Astrocyte of the cerebellum (primary cell): ENCODE measurements around the gene ADD1.

Source experiments
- DNase-seq: peaks from one replicate; pipeline ENCODE4 v3.0.0-alpha.2; 2011; ENCODE audit warnings: low read depth
- H3K4me3 ChIP-seq: 2 replicates; pipeline ENCODE4 v1.5.1; 2011; ENCODE audit warnings: mild to moderate bottlenecking, low read depth, low read length, moderate library complexity
- in situ Hi-C: cut with HindIII; loops from 2 replicates; pipeline ENCODE4 v1.10.0; 2017; ENCODE audit warnings: low sequenced_read_pairs
- TF ChIP-seq, protein P1 (sequence below): IDR thresholded peaks from 2 replicates; pipeline ENCODE4 v1.5.1; 2012; ENCODE audit warnings: low read length, low read depth, moderate library complexity, mild to moderate bottlenecking; ENCODE audit errors: missing control alignments

Gene ADD1

DNA sequence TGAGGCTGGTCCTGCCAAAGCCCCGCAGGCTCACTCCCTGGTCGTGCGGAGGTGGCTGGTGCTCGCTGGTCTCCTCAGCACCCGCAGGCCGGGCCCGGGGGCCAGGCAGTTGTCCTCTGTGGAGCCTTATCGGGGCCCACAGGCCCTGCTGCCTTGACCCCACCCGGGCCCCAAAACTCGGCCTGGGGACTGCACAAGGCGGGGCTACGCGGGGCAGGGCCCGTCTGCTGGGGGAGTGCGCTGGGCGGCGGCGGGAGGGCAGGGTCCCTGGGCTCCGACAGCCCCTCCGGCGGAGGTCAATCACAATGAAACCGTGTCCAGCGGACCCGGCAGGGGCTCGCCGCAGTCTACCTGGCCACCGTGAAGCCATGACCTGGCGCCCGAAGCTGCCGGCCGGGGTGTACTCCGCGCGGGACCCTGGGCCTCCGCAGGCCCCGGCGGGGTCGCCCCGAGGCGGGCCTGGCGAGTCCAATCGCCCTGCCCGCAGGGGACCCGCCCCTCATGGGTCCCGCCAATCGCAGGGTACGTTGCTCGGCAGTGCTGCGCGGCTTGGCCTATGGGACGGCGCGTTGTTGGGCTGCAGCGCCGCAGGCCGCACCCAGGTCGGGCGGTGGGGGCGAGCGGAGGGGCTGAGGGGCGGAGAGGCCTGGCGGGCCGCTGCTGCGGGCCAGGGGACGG is at the start of gene ADD1:
ADD1 (plus strand) TSS at position 582 of the 678 bp plus-strand sequence. CDS start 32,072 bp downstream, outside the sequence.
- DNase-seq = peak; percentile 66
- in situ Hi-C loops = loop anchor here (10.0 kb wide), 1 partner anchor 89 kb away; the partner anchor contains the start of gene TNIP2
- H3K4me3 ChIP-seq = peak within 1 kb of the TSS; percentile 83
- TF ChIP-seq, protein P1, sequence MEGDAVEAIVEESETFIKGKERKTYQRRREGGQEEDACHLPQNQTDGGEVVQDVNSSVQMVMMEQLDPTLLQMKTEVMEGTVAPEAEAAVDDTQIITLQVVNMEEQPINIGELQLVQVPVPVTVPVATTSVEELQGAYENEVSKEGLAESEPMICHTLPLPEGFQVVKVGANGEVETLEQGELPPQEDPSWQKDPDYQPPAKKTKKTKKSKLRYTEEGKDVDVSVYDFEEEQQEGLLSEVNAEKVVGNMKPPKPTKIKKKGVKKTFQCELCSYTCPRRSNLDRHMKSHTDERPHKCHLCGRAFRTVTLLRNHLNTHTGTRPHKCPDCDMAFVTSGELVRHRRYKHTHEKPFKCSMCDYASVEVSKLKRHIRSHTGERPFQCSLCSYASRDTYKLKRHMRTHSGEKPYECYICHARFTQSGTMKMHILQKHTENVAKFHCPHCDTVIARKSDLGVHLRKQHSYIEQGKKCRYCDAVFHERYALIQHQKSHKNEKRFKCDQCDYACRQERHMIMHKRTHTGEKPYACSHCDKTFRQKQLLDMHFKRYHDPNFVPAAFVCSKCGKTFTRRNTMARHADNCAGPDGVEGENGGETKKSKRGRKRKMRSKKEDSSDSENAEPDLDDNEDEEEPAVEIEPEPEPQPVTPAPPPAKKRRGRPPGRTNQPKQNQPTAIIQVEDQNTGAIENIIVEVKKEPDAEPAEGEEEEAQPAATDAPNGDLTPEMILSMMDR = no peak

- peak overlapping the region; percentile 69 for H3K4me3 ChIP-seq
These were observed 49.0 kb upstream of the ADD1 start for GRCh38 chr4:2794486-2795299.

DNA sequence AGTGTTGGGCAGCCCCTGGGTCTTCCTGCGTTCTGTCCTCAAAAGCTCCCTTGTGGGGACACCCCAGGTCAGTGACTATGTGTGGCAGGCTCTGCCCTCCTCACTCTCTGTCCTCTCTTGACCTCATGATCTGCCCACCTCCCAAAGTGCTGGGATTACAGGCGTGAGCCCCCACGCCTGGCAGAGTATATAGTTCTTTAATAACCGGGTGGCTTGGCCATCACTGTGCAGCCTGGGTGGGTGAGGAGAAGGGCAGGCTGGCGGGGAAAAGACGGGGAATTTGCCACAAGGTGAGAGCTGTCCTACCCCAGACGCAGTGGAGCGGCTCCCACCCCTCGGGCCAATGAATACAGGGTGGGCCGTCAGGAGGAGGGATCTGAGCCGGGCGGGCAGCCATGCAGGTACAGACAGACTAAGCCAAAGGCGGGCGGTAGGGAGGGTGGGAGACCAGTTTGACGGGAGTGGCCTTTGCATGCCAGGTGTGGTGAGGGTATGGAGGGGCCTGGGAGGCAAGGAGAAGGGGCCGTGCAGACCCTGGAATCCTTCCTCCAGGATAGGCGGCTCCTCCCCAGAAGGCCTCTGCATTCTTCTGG is 48.2 kb upstream of the ADD1 start:
- H3K4me3 ChIP-seq = peak overlapping the region; percentile 69
- TF ChIP-seq, protein P1 = no peak
- in situ Hi-C loops = no loop called here
- DNase-seq = no peak

More at GRCh38 chr4:2794486-2795299, 49.0 kb upstream of the ADD1 start:
- in situ Hi-C loops = no loop called here
- TF ChIP-seq, protein P1 = no peak
- no peak for DNase-seq

- in situ Hi-C loops = no loop called here
- H3K4me3 ChIP-seq = no peak overlapping the region
- TF ChIP-seq, protein P1 = no peak
- DNase-seq = no peak
These were observed 47.5 kb upstream of the ADD1 start for GRCh38 chr4:2795893-2796848.

GRCh38 chr4:2796849-2797544 is 46.6 kb upstream of the ADD1 start:
- TF ChIP-seq, protein P1 = no peak
- no peak overlapping the region for H3K4me3 ChIP-seq
- DNase-seq = no peak
- in situ Hi-C loops = no loop called here
